ENCODE data around the gene C19orf85. TPM values are rescaled to one million over a fixed set of nuclear protein-coding genes. Genes with fewer than 3 reads are reported as not detected.
A peak's percentile ranks its signal among the peaks of the same experiment; 100 is the strongest.

C19orf85 gene
- total and polyA plus RNA-seq, 10 of the 15 experiments (the other 5 are each of a cell fraction or from before 2014, with no cell fraction given): not detected

DNA sequence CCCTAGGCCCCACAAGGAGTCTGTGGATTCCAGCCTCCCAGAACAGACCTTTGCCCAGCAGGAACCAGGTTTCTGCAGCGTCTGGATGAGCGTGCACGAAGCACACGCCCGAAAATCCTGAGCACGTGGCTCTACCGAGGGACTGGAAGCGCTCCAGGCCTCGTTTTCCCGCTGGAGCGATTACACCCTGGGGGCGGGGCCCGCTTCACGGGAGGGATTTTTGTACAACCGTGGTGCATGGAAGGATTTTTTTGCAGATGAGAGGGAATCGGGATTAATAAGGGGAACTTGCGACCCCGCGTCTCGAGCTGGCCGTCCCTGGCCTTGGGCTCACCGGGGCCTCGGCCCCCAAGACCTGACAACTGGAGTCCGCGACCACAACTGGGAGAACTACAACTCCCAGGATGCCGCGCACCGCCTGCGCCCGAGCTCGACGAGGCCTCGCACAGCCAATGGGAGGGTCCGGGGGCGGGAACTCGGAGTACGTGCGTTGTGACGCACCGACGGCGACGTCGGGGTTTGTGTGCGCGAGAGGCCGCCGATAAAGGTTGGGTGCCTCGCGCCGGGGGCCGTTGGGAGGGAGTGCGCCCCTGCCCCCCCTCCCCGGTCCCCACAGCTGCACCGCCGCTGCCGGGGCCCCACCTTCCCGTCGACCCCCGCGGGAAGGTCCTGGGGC is 11.7 kb upstream of the C19orf85 start, which contains the start of gene ZNF628 (continued):
- no peak for TF ChIP-seq RAD21 (IDR thresholded peaks at IDR 0.05; ENCODE audit: insufficient read depth, low read depth, low read length)
- TF ChIP-seq ATF7 (IDR thresholded peaks at IDR 0.05; ENCODE audit: low read depth): no peak
- TF ChIP-seq TCF3 (IDR thresholded peaks at IDR 0.05; ENCODE audit: borderline replicate concordance, insufficient read depth, low read depth, low read length): no peak
- TF ChIP-seq ZNF207 (IDR thresholded peaks at IDR 0.05; ENCODE audit: borderline replicate concordance): peak; percentile 31; the same call in 1 of the 2 replicates
- peak; percentile 95 for TF ChIP-seq HCFC1 (IDR thresholded peaks at IDR 0.05; ENCODE audit: low read length)
- no peak for TF ChIP-seq BMI1 (IDR thresholded peaks at IDR 0.05; ENCODE audit: borderline replicate concordance)
- TF ChIP-seq HDGF (IDR thresholded peaks at IDR 0.05): no peak
- TF ChIP-seq, protein P1, sequence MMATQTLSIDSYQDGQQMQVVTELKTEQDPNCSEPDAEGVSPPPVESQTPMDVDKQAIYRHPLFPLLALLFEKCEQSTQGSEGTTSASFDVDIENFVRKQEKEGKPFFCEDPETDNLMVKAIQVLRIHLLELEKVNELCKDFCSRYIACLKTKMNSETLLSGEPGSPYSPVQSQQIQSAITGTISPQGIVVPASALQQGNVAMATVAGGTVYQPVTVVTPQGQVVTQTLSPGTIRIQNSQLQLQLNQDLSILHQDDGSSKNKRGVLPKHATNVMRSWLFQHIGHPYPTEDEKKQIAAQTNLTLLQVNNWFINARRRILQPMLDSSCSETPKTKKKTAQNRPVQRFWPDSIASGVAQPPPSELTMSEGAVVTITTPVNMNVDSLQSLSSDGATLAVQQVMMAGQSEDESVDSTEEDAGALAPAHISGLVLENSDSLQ (IDR thresholded peaks at IDR 0.05): peak; percentile 57; the same call in 1 of the 2 replicates
- 0 out of 2 replicates have a peak, but pooled peaks have one; percentile 39 for TF ChIP-seq SIN3A (IDR thresholded peaks at IDR 0.05; ENCODE audit: low read depth, low read length)
- TF ChIP-seq PML (IDR thresholded peaks at IDR 0.05; ENCODE audit: low read length): no peak
- no peak for TF ChIP-seq TAF1 (IDR thresholded peaks at IDR 0.05; ENCODE audit: borderline replicate concordance, low read depth, low read length)
- TF ChIP-seq TARDBP (IDR thresholded peaks at IDR 0.05; ENCODE audit: borderline replicate concordance): peak; percentile 86
- peak; percentile 95 for TF ChIP-seq IKZF1 (conservative IDR thresholded peaks at IDR 0.05)
- TF ChIP-seq, protein P2, sequence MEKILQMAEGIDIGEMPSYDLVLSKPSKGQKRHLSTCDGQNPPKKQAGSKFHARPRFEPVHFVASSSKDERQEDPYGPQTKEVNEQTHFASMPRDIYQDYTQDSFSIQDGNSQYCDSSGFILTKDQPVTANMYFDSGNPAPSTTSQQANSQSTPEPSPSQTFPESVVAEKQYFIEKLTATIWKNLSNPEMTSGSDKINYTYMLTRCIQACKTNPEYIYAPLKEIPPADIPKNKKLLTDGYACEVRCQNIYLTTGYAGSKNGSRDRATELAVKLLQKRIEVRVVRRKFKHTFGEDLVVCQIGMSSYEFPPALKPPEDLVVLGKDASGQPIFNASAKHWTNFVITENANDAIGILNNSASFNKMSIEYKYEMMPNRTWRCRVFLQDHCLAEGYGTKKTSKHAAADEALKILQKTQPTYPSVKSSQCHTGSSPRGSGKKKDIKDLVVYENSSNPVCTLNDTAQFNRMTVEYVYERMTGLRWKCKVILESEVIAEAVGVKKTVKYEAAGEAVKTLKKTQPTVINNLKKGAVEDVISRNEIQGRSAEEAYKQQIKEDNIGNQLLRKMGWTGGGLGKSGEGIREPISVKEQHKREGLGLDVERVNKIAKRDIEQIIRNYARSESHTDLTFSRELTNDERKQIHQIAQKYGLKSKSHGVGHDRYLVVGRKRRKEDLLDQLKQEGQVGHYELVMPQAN (conservative IDR thresholded peaks at IDR 0.05): peak; percentile 63
- TF ChIP-seq SMAD1 (IDR thresholded peaks at IDR 0.05; ENCODE audit: low read depth, partially characterized antibody): no peak
- TF ChIP-seq ZBTB11 (CRISPR knock-in tag; IDR thresholded peaks at IDR 0.05): no peak
- no peak for TF ChIP-seq EZH2 (IDR thresholded peaks at IDR 0.05; ENCODE audit: borderline replicate concordance, control insufficient read depth, low read depth, low read length)
- TF ChIP-seq SREBF1 (IDR thresholded peaks at IDR 0.05; ENCODE audit: low read length): peak; percentile 79
- TF ChIP-seq CHD4 (IDR thresholded peaks at IDR 0.05): no peak
- no peak for TF ChIP-seq MTA2 (IDR thresholded peaks at IDR 0.05; ENCODE audit: low read depth)
- TF ChIP-seq ZBTB40 (IDR thresholded peaks at IDR 0.05; ENCODE audit: borderline replicate concordance): peak; percentile 33; the same call in 1 of the 2 replicates

Data from GM12878 (cell line).